ENCODE data around the gene ELANE. TPM values are rescaled to one million over a fixed set of nuclear protein-coding genes. Genes with fewer than 3 reads are reported as not detected.

The ELANE gene
- total and polyA plus RNA-seq, 2 experiments from 2014 or later, result 0.81 to 0.83 TPM

DNA sequence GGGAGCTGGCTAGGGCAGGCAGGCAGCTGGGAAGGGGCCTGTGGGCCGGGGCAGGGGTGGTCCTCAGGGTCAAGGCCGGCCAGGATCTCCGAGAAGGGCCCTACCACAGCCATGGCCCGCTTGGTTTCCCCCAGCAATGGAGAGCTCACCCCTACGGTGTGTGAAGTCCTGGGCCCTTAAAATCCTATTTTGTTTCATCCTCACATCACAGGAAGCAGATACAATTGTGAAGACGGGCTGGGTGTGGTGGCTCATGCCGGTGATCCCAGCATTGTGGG, 49.9 kb downstream of the ELANE start:
- no peak overlapping the region for H3K4me2 ChIP-seq
- H3K27me3 ChIP-seq, result no peaks in the 10 kb centered on the region
- H4K20me1 ChIP-seq (ENCODE audit: insufficient read depth, poor library complexity, severe bottlenecking), result peaks cover 27% of the 10 kb centered on the region
- no peaks in the 10 kb centered on the region for H3K9me3 ChIP-seq (ENCODE audit: low read depth)
- no peak overlapping the region for H3K27ac ChIP-seq
- H3K36me3 ChIP-seq (replicated peaks; ENCODE audit: insufficient read depth, low read depth), result no peaks in the 10 kb centered on the region
- no peaks in the 10 kb centered on the region for H3K9me2 ChIP-seq (replicated peaks; ENCODE audit: insufficient read depth)
- no peak for TF ChIP-seq EZH2phosphoT487 (IDR thresholded peaks at IDR 0.05; ENCODE audit: low read depth, severe bottlenecking, unreplicated experiment)
- no peak for TF ChIP-seq EZH2 (IDR thresholded peaks at IDR 0.05; ENCODE audit: borderline replicate concordance)
- TF ChIP-seq, protein P1, sequence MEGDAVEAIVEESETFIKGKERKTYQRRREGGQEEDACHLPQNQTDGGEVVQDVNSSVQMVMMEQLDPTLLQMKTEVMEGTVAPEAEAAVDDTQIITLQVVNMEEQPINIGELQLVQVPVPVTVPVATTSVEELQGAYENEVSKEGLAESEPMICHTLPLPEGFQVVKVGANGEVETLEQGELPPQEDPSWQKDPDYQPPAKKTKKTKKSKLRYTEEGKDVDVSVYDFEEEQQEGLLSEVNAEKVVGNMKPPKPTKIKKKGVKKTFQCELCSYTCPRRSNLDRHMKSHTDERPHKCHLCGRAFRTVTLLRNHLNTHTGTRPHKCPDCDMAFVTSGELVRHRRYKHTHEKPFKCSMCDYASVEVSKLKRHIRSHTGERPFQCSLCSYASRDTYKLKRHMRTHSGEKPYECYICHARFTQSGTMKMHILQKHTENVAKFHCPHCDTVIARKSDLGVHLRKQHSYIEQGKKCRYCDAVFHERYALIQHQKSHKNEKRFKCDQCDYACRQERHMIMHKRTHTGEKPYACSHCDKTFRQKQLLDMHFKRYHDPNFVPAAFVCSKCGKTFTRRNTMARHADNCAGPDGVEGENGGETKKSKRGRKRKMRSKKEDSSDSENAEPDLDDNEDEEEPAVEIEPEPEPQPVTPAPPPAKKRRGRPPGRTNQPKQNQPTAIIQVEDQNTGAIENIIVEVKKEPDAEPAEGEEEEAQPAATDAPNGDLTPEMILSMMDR (IDR thresholded peaks at IDR 0.05; ENCODE audit: poor library complexity), result no peak
- H3K4me3 ChIP-seq, result no peak overlapping the region
- 91% methylated on average over 7 of the region's 7 CpGs for WGBS (ENCODE audit: low lambda C conversion rate, missing lambda C conversion rate)
- peaks cover 35% of the 10 kb centered on the region for H3K79me2 ChIP-seq
- H2AFZ ChIP-seq, result no peak overlapping the region
- DNase-seq (ENCODE audit: low spot score), result no peak
- no peaks in the 10 kb centered on the region for H3K4me1 ChIP-seq (ENCODE audit: insufficient read depth)

DNA sequence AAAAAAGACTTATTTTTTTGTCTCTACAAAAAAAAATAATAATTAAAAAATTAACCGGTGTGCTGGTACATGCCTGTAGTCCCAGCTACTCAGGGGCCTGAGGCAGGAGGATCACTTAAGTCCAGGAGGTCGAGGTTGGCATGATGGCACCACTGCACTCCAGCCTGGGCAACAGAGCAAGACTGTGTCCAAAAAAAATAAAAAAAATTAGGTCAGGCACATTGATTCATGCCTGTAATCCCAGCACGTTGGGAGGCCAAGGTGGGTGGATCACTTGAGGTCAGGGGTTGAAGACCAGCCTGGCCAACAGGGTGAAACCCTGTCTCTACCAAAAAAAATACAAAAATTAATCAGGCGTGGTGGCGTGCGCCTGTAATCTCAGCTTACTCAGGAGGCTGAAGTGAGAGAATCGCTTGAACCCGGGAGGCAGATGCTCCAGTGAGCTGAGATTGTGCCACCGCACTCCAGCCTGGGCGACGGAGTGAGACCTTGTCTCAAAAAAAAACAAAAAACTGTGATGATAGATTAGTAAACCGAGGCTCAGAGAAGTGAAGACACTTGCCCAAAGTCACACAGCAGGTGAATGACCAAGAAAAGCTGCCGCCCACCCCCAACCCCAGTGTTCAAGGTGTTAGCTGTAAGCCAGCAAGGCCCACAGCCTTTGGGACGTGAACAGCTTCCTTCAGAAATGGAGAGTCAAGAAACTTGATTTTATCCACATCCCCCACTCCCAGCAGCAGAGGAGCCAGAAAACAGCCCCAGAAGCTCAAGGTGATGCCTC, 50.5 kb downstream of the ELANE start:
- Histone ChIP-seq H3K27me3 (no peaks in the 10 kb centered on the region), H3K4me3 (no peak overlapping the region), H3K9me3 (ENCODE audit: low read depth) (no peaks in the 10 kb centered on the region), H3K79me2 (peaks cover 41% of the 10 kb centered on the region), H4K20me1 (ENCODE audit: insufficient read depth, poor library complexity, severe bottlenecking) (peaks cover 27% of the 10 kb centered on the region), H3K9me2 (replicated peaks; ENCODE audit: insufficient read depth) (no peaks in the 10 kb centered on the region), H3K36me3 (replicated peaks; ENCODE audit: insufficient read depth, low read depth) (no peaks in the 10 kb centered on the region), H3K4me1 (ENCODE audit: insufficient read depth) (no peaks in the 10 kb centered on the region), H3K4me2 (no peak overlapping the region), H3K27ac (no peak overlapping the region), H2AFZ (no peak overlapping the region)
- TF ChIP-seq EZH2phosphoT487 (IDR thresholded peaks at IDR 0.05; ENCODE audit: low read depth, severe bottlenecking, unreplicated experiment) (no peak), EZH2 (IDR thresholded peaks at IDR 0.05; ENCODE audit: borderline replicate concordance) (no peak)
- TF ChIP-seq, protein P1 (IDR thresholded peaks at IDR 0.05; ENCODE audit: poor library complexity), result no peak
- no peak for DNase-seq (ENCODE audit: low spot score)
- 94% methylated on average over 14 of the region's 14 CpGs for WGBS (ENCODE audit: low lambda C conversion rate, missing lambda C conversion rate)

DNA sequence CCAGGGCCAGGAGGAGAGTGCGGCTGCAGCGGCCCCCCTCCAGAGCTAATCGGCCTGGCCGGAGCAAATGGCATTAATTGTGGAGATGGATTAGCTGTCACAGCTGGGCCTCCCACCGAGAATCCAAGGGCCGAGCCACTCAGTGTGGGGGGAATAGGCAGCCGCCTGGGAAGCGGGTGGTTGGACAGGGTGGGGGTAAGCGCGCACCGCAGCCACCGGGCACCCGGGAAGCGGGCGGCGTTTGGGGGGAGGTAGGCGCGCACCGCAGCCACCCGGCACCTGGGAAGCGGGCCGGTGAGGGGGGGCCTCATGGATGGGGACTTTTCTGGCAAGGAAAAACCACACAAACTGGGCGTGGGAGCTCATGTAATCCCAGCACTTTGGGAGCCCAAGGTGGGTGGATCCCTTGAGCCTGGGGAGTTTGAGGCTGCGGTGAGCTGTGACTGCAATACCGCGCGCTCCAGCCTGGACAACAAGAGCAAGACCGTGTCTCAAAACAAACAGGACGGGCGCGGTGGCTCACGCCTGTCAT, 51.2 kb downstream of the ELANE start:
- no peaks in the 10 kb centered on the region for H3K4me1 ChIP-seq (ENCODE audit: insufficient read depth)
- H3K79me2 ChIP-seq, result peaks cover 48% of the 10 kb centered on the region
- no peak overlapping the region for H3K4me2 ChIP-seq
- H4K20me1 ChIP-seq (ENCODE audit: insufficient read depth, poor library complexity, severe bottlenecking), result peaks cover 27% of the 10 kb centered on the region
- no peaks in the 10 kb centered on the region for H3K27me3 ChIP-seq
- H3K27ac ChIP-seq, result no peak overlapping the region
- WGBS (ENCODE audit: low lambda C conversion rate, missing lambda C conversion rate), result 66% methylated on average over 28 of the region's 32 CpGs
- TF ChIP-seq, protein P1 (IDR thresholded peaks at IDR 0.05; ENCODE audit: poor library complexity), result no peak
- no peak for DNase-seq (ENCODE audit: low spot score)
- H3K4me3 ChIP-seq, result no peak overlapping the region
- H3K9me3 ChIP-seq (ENCODE audit: low read depth), result no peaks in the 10 kb centered on the region
- no peak overlapping the region for H2AFZ ChIP-seq
- H3K36me3 ChIP-seq (replicated peaks; ENCODE audit: insufficient read depth, low read depth), result no peaks in the 10 kb centered on the region
- no peaks in the 10 kb centered on the region for H3K9me2 ChIP-seq (replicated peaks; ENCODE audit: insufficient read depth)

Data from hepatocyte (in vitro differentiated cells).